Keratinocyte (primary cell): ENCODE data around the gene HYAL1. TPM values are rescaled to one million over a fixed set of nuclear protein-coding genes. Genes with fewer than 3 reads are reported as not detected.
A peak's percentile ranks its signal among the peaks of the same experiment; 100 is the strongest.

Experiments used
- DNase-seq: peaks from one replicate; pipeline ENCODE4 v3.0.0-alpha.2; 2011; ENCODE audit warnings: low read depth, missing footprints, low spot score
- FAIRE-seq: peaks from 2 replicates; lab custom pipeline; 2011; peaks lifted over from hg19 to GRCh38; lab: Jason Lieb, UNC
- H2AFZ ChIP-seq: 2 replicates; pipeline ENCODE4 v1.6.0; 2012; ENCODE audit warnings: low read length, control low read depth, inconsistent platforms; ENCODE audit not compliant: control insufficient read depth
- H3K27ac ChIP-seq: 2 replicates; pipeline ENCODE4 v1.5.1; 2011; ENCODE audit warnings: low read length; ENCODE audit not compliant: control insufficient read depth, insufficient read depth
- H3K27me3 ChIP-seq: 3 replicates; pipeline ENCODE4 v1.6.0; 2011; ENCODE audit warnings: low read length; ENCODE audit not compliant: control insufficient read depth, insufficient read depth; ENCODE audit errors: extremely low read depth
- H3K36me3 ChIP-seq, 2 experiments: 2 replicates in 1 of 2; 3 replicates in 1 of 2; pipeline ENCODE4 v1.5.1; 2011; ENCODE audit warnings: low read length in 2 of 2, mild to moderate bottlenecking in 1 of 2; ENCODE audit not compliant: control insufficient read depth in 2 of 2, insufficient read depth in 2 of 2; ENCODE audit errors: extremely low read depth in 1 of 2
- H3K4me1 ChIP-seq: 3 replicates; pipeline ENCODE4 v1.5.1; 2011; ENCODE audit warnings: low read length; ENCODE audit not compliant: control insufficient read depth, insufficient read depth; ENCODE audit errors: extremely low read depth
- H3K4me2 ChIP-seq: 3 replicates; pipeline ENCODE4 v1.6.0; 2011; ENCODE audit warnings: low read depth, low read length; ENCODE audit not compliant: control insufficient read depth, insufficient read depth; ENCODE audit errors: extremely low read depth
- H3K4me3 ChIP-seq, 3 experiments: fragments of 200-600 bp in 1 of 3; sonication (generic) in 1 of 3; 2 replicates in 2 of 3; 3 replicates in 1 of 3; pipeline ENCODE4 v1.5.1; 2011 to 2016; ENCODE audit warnings: low read length in 3 of 3, mild to moderate bottlenecking in 3 of 3, control low read depth in 2 of 3, inconsistent platforms in 1 of 3, low read depth in 1 of 3, mixed read lengths in 1 of 3, mixed run types in 1 of 3, moderate library complexity in 1 of 3; ENCODE audit not compliant: control insufficient read depth in 2 of 3, insufficient read depth in 2 of 3; ENCODE audit errors: extremely low read depth in 1 of 3
- H3K79me2 ChIP-seq: 2 replicates; pipeline ENCODE4 v1.6.0; 2012; ENCODE audit warnings: low read length; ENCODE audit not compliant: control insufficient read depth, insufficient read depth
- H3K9ac ChIP-seq: 3 replicates; pipeline ENCODE4 v1.6.0; 2011; ENCODE audit warnings: low read length; ENCODE audit not compliant: control insufficient read depth, insufficient read depth; ENCODE audit errors: extremely low read depth
- H3K9me1 ChIP-seq: 3 replicates; pipeline ENCODE4 v1.6.0; 2011; ENCODE audit warnings: low read length; ENCODE audit not compliant: control insufficient read depth, insufficient read depth; ENCODE audit errors: extremely low read depth
- H3K9me3 ChIP-seq: 2 replicates; pipeline ENCODE4 v1.5.1; 2012; ENCODE audit warnings: low read depth, low read length; ENCODE audit not compliant: control insufficient read depth
- H4K20me1 ChIP-seq: 3 replicates; pipeline ENCODE4 v1.6.0; 2011; ENCODE audit warnings: low read length; ENCODE audit not compliant: control insufficient read depth, insufficient read depth; ENCODE audit errors: extremely low read depth
- EZH2 ChIP-seq: IDR thresholded peaks from one replicate; pipeline ENCODE4 v1.6.1; 2012; ENCODE audit warnings: inconsistent platforms, mild to moderate bottlenecking, low read length, moderate library complexity
- dilution Hi-C: fragments of 300-500 bp; cut with MboI; formaldehyde crosslinking; loops from one replicate; pipeline ENCODE4 v1.7.0; 2020; ENCODE audit warnings: low sequenced_read_pairs; ENCODE audit not compliant: extremely low pct_ligation_motif_present
- polyA plus RNA-seq, 5 experiments: library from polyadenylated mRNA; depleted of rRNA in 3 of 5; stranded (reverse) in 3 of 5; stranded (forward) in 1 of 5; unstranded in 1 of 5; fragments of >200 nt; gene quantifications; 1 replicate in 1 of 5; 2 replicates in 3 of 5; 3 replicates in 1 of 5; pipeline versions ENCODE4 v1.2.1 to v1.2.3, GENCODE V29; 2011 to 2012; ENCODE audit warnings: missing spikeins in 2 of 5, low read depth in 1 of 5, low replicate concordance in 1 of 5
- TF ChIP-seq, protein P1 (sequence below), 3 experiments: IDR thresholded peaks in 1 of 3; conservative IDR thresholded peaks in 1 of 3; optimal IDR thresholded peaks in 1 of 3; 2 replicates in 2 of 3; 3 replicates in 1 of 3; pipeline versions ENCODE3 to v1.5.1; 2011; ENCODE audit warnings: low read length in 3 of 3, mild to moderate bottlenecking in 3 of 3, moderate library complexity in 2 of 3, control low read depth in 1 of 3, inconsistent platforms in 1 of 3; ENCODE audit not compliant: insufficient read depth in 2 of 3; ENCODE audit errors: extremely low read depth in 1 of 3

HYAL1 gene
- polyA plus RNA-seq, 1 donor (not counting 4 experiments of a cell fraction or from before 2014, with no cell fraction given): 13.9 TPM

DNA sequence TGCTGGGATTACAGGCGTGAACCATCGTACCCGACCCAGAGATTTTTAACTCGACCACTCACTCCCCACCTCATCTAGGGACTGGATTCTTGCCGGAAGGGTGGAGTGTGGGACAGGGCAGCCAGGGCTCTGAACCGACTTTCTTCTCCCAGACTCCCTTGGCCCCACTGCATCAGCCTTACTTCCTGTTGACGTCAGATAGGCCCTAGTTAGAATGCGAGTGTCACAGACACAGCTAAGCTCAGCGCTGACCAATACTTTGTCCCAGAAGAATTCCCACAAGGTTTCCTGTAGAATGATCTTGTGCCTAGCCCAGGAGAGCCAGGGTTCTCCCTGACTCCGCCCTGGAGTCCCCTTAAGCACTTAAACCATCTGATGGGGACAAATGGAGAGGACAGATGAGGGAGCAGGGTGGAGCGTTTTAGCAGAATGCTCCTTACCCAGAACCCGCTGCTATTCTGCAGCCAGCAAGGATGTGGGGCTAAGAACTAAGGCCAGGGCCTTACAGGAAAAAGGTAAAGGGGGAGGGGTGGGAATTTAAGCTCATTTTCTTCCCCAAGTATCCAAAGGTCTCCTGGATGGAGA lies 30.5 kb upstream of the HYAL1 start:
- TF ChIP-seq, protein P1, sequence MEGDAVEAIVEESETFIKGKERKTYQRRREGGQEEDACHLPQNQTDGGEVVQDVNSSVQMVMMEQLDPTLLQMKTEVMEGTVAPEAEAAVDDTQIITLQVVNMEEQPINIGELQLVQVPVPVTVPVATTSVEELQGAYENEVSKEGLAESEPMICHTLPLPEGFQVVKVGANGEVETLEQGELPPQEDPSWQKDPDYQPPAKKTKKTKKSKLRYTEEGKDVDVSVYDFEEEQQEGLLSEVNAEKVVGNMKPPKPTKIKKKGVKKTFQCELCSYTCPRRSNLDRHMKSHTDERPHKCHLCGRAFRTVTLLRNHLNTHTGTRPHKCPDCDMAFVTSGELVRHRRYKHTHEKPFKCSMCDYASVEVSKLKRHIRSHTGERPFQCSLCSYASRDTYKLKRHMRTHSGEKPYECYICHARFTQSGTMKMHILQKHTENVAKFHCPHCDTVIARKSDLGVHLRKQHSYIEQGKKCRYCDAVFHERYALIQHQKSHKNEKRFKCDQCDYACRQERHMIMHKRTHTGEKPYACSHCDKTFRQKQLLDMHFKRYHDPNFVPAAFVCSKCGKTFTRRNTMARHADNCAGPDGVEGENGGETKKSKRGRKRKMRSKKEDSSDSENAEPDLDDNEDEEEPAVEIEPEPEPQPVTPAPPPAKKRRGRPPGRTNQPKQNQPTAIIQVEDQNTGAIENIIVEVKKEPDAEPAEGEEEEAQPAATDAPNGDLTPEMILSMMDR (optimal IDR thresholded peaks at IDR 0.05 in 1 of 3, IDR thresholded peaks at IDR 0.05 in 1 of 3, conservative IDR thresholded peaks at IDR 0.05 in 1 of 3; ENCODE audit: extremely low read depth in 1 of 3, insufficient read depth in 2 of 3, low read length in 3 of 3): no peak
- TF ChIP-seq EZH2: no peak
- DNase-seq (no peak), FAIRE-seq (no peak)
- no peak overlapping the region for H3K4me3 ChIP-seq
- no peaks in the 10 kb centered on the region for H3K9me1 ChIP-seq
- H3K9me3 ChIP-seq: no peaks in the 10 kb centered on the region
- H3K79me2 ChIP-seq: peaks cover 66% of the 10 kb centered on the region
- no peak overlapping the region for H2AFZ ChIP-seq
- peaks cover 31 to 33% of the 10 kb centered on the region in 2 experiments for H3K36me3 ChIP-seq
- dilution Hi-C loops: no loop called here
- peaks cover 7% of the 10 kb centered on the region for H4K20me1 ChIP-seq
- peak overlapping the region; percentile 1 for H3K4me2 ChIP-seq
- H3K4me1 ChIP-seq: peaks cover 34% of the 10 kb centered on the region
- H3K27me3 ChIP-seq: no peaks in the 10 kb centered on the region
- no peak overlapping the region for H3K27ac ChIP-seq
- H3K9ac ChIP-seq: no peak overlapping the region

DNA sequence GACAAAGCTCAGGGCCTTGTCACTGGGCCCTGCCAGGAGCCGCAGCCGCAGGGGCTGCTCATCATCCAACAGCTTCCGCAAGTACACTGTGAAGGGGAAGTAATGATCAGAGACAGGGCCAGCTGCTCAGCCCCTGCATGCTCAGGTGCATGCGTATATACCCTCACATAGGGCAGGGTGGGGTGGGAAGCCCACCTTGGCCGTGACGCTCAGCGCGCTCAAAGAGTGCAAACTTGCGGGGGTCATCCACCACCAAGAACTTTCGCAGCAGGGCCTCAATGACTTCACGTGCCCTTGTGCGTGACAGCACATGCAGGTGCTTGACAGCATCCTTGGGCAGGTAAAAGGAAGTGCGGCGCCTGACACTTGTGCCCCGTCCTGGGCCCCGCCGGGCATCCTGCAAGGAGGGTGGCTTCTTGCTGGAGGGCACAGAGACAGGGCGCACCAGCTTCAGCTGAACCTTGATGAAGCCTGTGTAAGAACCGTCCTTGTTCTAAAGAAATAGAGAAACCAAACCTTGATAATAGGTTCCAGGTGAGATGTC lies 28.1 kb upstream of the HYAL1 start:
- H3K9me1 ChIP-seq: no peaks in the 10 kb centered on the region
- H3K79me2 ChIP-seq: peaks cover 72% of the 10 kb centered on the region
- H2AFZ ChIP-seq: no peak overlapping the region
- H3K9me3 ChIP-seq: no peaks in the 10 kb centered on the region
- no peak for DNase-seq
- peaks cover 34% of the 10 kb centered on the region for H3K4me1 ChIP-seq
- H3K36me3 ChIP-seq: peaks cover 31 to 33% of the 10 kb centered on the region in 2 experiments
- no peak overlapping the region for H3K4me2 ChIP-seq
- H3K9ac ChIP-seq: no peak overlapping the region
- H3K27ac ChIP-seq: no peak overlapping the region
- H4K20me1 ChIP-seq: peaks cover 7% of the 10 kb centered on the region
- dilution Hi-C loops: no loop called here
- H3K4me3 ChIP-seq: no peak overlapping the region
- TF ChIP-seq EZH2: no peak
- FAIRE-seq: no peak
- H3K27me3 ChIP-seq: no peaks in the 10 kb centered on the region
